Measurements from ENCODE around the gene GMDS.

- TF ChIP-seq CTCF (IDR thresholded peaks at IDR 0.05) (no peak), POLR2A (IDR thresholded peaks at IDR 0.05) (no peak)
Measured at GRCh38 chr6:2119275-2119674, 126.1 kb downstream of the GMDS start.
